Testis (tissue), 2 donors: ENCODE data around the gene ZNF581.

ENCODE experiments used
- POLR2A ChIP-seq: fragments of 450-650 bp; IDR thresholded peaks from one replicate; pipeline ENCODE4 v1.6.1; 2017; ENCODE audit warnings: antibody characterized with exemption, mild to moderate bottlenecking, moderate library complexity
- TF ChIP-seq, protein P1 (sequence below), 3 experiments: fragments of 450-650 bp in 2 of 3; fragments of 200-600 bp in 1 of 3; sonication (generic) in 1 of 3; IDR thresholded peaks; one replicate each; pipeline ENCODE4 v1.5.1; 2016 to 2019; ENCODE audit warnings: antibody characterized with exemption in 3 of 3, mild to moderate bottlenecking in 2 of 3, moderate library complexity in 1 of 3

DNA sequence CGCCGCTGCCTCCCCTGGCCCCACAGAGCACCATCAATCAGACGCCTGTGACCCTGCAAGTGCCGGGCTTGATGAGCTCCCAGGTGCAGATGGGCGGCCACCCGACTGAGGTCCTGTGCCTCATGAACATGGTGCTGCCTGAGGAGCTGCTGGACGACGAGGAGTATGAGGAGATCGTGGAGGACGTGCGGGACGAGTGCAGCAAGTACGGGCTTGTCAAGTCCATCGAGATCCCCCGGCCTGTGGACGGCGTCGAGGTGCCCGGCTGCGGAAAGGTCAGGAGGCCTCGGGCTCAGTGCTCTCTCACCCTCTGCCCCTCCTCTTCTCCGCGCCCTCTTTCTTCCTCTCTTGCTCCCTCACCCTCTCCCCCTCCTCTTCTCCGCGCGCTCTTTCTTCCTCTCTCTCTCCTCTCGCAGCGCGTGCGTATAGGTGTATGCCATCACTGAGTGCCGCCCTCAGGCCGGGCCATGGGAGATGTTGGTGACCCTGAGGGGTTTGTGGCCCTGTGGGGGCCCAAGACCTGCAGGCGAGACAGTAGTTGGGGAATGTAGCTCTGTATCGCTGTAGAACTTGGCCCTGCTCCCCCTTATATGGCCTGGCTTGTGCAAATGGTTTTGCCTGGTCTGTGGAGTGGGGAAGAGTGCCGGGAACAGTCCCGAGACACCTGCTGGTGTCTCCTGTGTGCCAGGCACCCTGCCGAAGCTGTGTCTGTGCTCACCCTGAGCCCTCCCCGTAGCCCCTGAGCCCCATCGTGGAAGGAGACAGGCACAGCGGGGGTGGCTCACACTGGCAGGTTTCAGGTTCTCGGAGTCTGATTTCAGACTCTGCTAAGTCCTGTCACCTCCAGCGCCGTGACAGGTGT lies 26.2 kb downstream of the ZNF581 start:
- TF ChIP-seq, protein P1, sequence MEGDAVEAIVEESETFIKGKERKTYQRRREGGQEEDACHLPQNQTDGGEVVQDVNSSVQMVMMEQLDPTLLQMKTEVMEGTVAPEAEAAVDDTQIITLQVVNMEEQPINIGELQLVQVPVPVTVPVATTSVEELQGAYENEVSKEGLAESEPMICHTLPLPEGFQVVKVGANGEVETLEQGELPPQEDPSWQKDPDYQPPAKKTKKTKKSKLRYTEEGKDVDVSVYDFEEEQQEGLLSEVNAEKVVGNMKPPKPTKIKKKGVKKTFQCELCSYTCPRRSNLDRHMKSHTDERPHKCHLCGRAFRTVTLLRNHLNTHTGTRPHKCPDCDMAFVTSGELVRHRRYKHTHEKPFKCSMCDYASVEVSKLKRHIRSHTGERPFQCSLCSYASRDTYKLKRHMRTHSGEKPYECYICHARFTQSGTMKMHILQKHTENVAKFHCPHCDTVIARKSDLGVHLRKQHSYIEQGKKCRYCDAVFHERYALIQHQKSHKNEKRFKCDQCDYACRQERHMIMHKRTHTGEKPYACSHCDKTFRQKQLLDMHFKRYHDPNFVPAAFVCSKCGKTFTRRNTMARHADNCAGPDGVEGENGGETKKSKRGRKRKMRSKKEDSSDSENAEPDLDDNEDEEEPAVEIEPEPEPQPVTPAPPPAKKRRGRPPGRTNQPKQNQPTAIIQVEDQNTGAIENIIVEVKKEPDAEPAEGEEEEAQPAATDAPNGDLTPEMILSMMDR (IDR thresholded peaks at IDR 0.05): no peak
- TF ChIP-seq POLR2A: no peak
